Measurements from ENCODE around the gene GPC1. TPM values are rescaled to one million over a fixed set of nuclear protein-coding genes. Genes with fewer than 3 reads are reported as not detected.

The GPC1 gene
- total and polyA plus RNA-seq, 2 donors = 21.1 to 53.8 TPM

- H3K27ac ChIP-seq (ENCODE audit: low read depth) = no peak overlapping the region
- 84% methylated on average over 17 of the region's 17 CpGs for WGBS
- no peak for DNase-seq (ENCODE audit: extremely low spot score)
- no peak overlapping the region for H3K4me3 ChIP-seq (ENCODE audit: low read depth, low read length)
- no peaks in the 10 kb centered on the region for H3K4me1 ChIP-seq (ENCODE audit: insufficient read depth)
- H3K36me3 ChIP-seq (ENCODE audit: insufficient read depth) = no peaks in the 10 kb centered on the region
These were observed 71.1 kb downstream of the GPC1 start for GRCh38 chr2:240506406-240507059.

GRCh38 chr2:240507060-240507777, 71.8 kb downstream of the GPC1 start:
- no peaks in the 10 kb centered on the region for H3K36me3 ChIP-seq (ENCODE audit: insufficient read depth)
- 93% methylated on average over 6 of the region's 6 CpGs for WGBS
- H3K27ac ChIP-seq (ENCODE audit: low read depth) = no peak overlapping the region
- no peak overlapping the region for H3K4me3 ChIP-seq (ENCODE audit: low read depth, low read length)
- no peaks in the 10 kb centered on the region for H3K4me1 ChIP-seq (ENCODE audit: insufficient read depth)
- DNase-seq (ENCODE audit: extremely low spot score) = no peak

GRCh38 chr2:240507778-240508251, 72.4 kb downstream of the GPC1 start:
- no peak overlapping the region for H3K4me3 ChIP-seq (ENCODE audit: low read depth, low read length)
- H3K4me1 ChIP-seq (ENCODE audit: insufficient read depth) = no peaks in the 10 kb centered on the region
- 92% methylated on average over 11 of the region's 11 CpGs for WGBS
- no peak for DNase-seq (ENCODE audit: extremely low spot score)
- H3K36me3 ChIP-seq (ENCODE audit: insufficient read depth) = no peaks in the 10 kb centered on the region
- H3K27ac ChIP-seq (ENCODE audit: low read depth) = no peak overlapping the region

- Histone ChIP-seq H3K27ac (ENCODE audit: low read depth) (no peak overlapping the region), H3K4me1 (ENCODE audit: insufficient read depth) (no peaks in the 10 kb centered on the region), H3K4me3 (ENCODE audit: low read depth, low read length) (no peak overlapping the region), H3K36me3 (ENCODE audit: insufficient read depth) (no peaks in the 10 kb centered on the region)
- WGBS = 99% methylated on average over 7 of the region's 7 CpGs
- DNase-seq (ENCODE audit: extremely low spot score) = no peak
These were observed 73.5 kb downstream of the GPC1 start for GRCh38 chr2:240508832-240509545.

GRCh38 chr2:240509667-240510512, 74.4 kb downstream of the GPC1 start:
- Histone ChIP-seq H3K4me3 (ENCODE audit: low read depth, low read length) (no peak overlapping the region), H3K27ac (ENCODE audit: low read depth) (no peak overlapping the region), H3K36me3 (ENCODE audit: insufficient read depth) (no peaks in the 10 kb centered on the region), H3K4me1 (ENCODE audit: insufficient read depth) (no peaks in the 10 kb centered on the region)
- DNase-seq (ENCODE audit: extremely low spot score) = no peak
- 66% methylated on average over 12 of the region's 12 CpGs for WGBS

- Histone ChIP-seq H3K4me1 (ENCODE audit: insufficient read depth) (no peaks in the 10 kb centered on the region), H3K27ac (ENCODE audit: low read depth) (no peak overlapping the region), H3K4me3 (ENCODE audit: low read depth, low read length) (no peak overlapping the region), H3K36me3 (ENCODE audit: insufficient read depth) (no peaks in the 10 kb centered on the region)
- 95% methylated on average over 12 of the region's 12 CpGs for WGBS
- no peak for DNase-seq (ENCODE audit: extremely low spot score)
These were observed 75.2 kb downstream of the GPC1 start for GRCh38 chr2:240510513-240511210.

GRCh38 chr2:240511351-240512108, 76.1 kb downstream of the GPC1 start:
- Histone ChIP-seq H3K4me3 (ENCODE audit: low read depth, low read length) (no peak overlapping the region), H3K36me3 (ENCODE audit: insufficient read depth) (no peaks in the 10 kb centered on the region), H3K27ac (ENCODE audit: low read depth) (no peak overlapping the region), H3K4me1 (ENCODE audit: insufficient read depth) (no peaks in the 10 kb centered on the region)
- 94% methylated on average over 31 of the region's 31 CpGs for WGBS
- no peak for DNase-seq (ENCODE audit: extremely low spot score)

GRCh38 chr2:240512109-240512485, 76.6 kb downstream of the GPC1 start:
- no peak for DNase-seq (ENCODE audit: extremely low spot score)
- Histone ChIP-seq H3K4me1 (ENCODE audit: insufficient read depth) (no peaks in the 10 kb centered on the region), H3K36me3 (ENCODE audit: insufficient read depth) (no peaks in the 10 kb centered on the region), H3K4me3 (ENCODE audit: low read depth, low read length) (no peak overlapping the region), H3K27ac (ENCODE audit: low read depth) (no peak overlapping the region)
- 96% methylated on average over 11 of the region's 11 CpGs for WGBS

GRCh38 chr2:240512666-240513535, 77.4 kb downstream of the GPC1 start:
- 96% methylated on average over 21 of the region's 21 CpGs for WGBS

GRCh38 chr2:240513549-240514287, 78.3 kb downstream of the GPC1 start:
- H3K27ac ChIP-seq (ENCODE audit: low read depth) = no peak overlapping the region
- no peaks in the 10 kb centered on the region for H3K4me1 ChIP-seq (ENCODE audit: insufficient read depth)
- no peak for DNase-seq (ENCODE audit: extremely low spot score)
- WGBS = 40% methylated on average over 13 of the region's 13 CpGs
- H3K36me3 ChIP-seq (ENCODE audit: insufficient read depth) = no peaks in the 10 kb centered on the region
- no peak overlapping the region for H3K4me3 ChIP-seq (ENCODE audit: low read depth, low read length)

More at GRCh38 chr2:240512666-240513535, 77.4 kb downstream of the GPC1 start:
- no peaks in the 10 kb centered on the region for H3K4me1 ChIP-seq (ENCODE audit: insufficient read depth)
- H3K27ac ChIP-seq (ENCODE audit: low read depth) = no peak overlapping the region
- H3K4me3 ChIP-seq (ENCODE audit: low read depth, low read length) = no peak overlapping the region
- no peak for DNase-seq (ENCODE audit: extremely low spot score)
- H3K36me3 ChIP-seq (ENCODE audit: insufficient read depth) = no peaks in the 10 kb centered on the region

- no peak overlapping the region for H3K4me3 ChIP-seq (ENCODE audit: low read depth, low read length)
- no peaks in the 10 kb centered on the region for H3K36me3 ChIP-seq (ENCODE audit: insufficient read depth)
- no peak for DNase-seq (ENCODE audit: extremely low spot score)
- WGBS = 91% methylated on average over 2 of the region's 2 CpGs
- no peaks in the 10 kb centered on the region for H3K4me1 ChIP-seq (ENCODE audit: insufficient read depth)
- H3K27ac ChIP-seq (ENCODE audit: low read depth) = no peak overlapping the region
These were observed 79.2 kb downstream of the GPC1 start for GRCh38 chr2:240514631-240515030.
